Spleen (tissue), 11 donors: Measurements from ENCODE around the gene RIMS4. TPM values are rescaled to one million over a fixed set of nuclear protein-coding genes. Genes with fewer than 3 reads are reported as not detected.

Experiments
- DNase-seq: peaks from one replicate; pipeline ENCODE4 v3.0.0-alpha.2; 2020
- H3K27ac ChIP-seq, 8 donors: fragments of 200-600 bp; sonication (generic) in 7 of 8; 1 replicate in 4 of 8; 2 replicates in 4 of 8; pipeline versions ENCODE4 v1.5.0 to v1.8.0; 2016 to 2021; ENCODE audit warnings: inconsistent platforms in 4 of 8, mild to moderate bottlenecking in 4 of 8, moderate library complexity in 1 of 8
- H3K27me3 ChIP-seq, 7 donors: fragments of 200-600 bp; sonication (generic) in 6 of 7; replicated peaks in 1 of 7; 1 replicate in 4 of 7; 2 replicates in 3 of 7; pipeline versions ENCODE4 v1.5.0 to v1.8.0; 2016 to 2021; ENCODE audit warnings: inconsistent platforms in 3 of 7, mild to moderate bottlenecking in 1 of 7
- H3K36me3 ChIP-seq, 6 donors: fragments of 200-600 bp; sonication (generic) in 5 of 6; 1 replicate in 4 of 6; 2 replicates in 2 of 6; pipeline versions ENCODE4 v1.5.0 to v1.8.0; 2016 to 2021; ENCODE audit warnings: inconsistent platforms in 2 of 6
- H3K4me1 ChIP-seq, 6 donors: fragments of 200-600 bp; sonication (generic) in 5 of 6; 1 replicate in 3 of 6; 2 replicates in 3 of 6; pipeline versions ENCODE4 v1.5.0 to v1.8.0; 2016 to 2021; ENCODE audit warnings: inconsistent platforms in 3 of 6
- H3K4me3 ChIP-seq, 8 donors: fragments of 200-600 bp; sonication (generic) in 7 of 8; 1 replicate in 4 of 8; 2 replicates in 4 of 8; pipeline versions ENCODE4 v1.5.0 to v1.8.0; 2016 to 2021; ENCODE audit warnings: inconsistent platforms in 4 of 8, mild to moderate bottlenecking in 4 of 8, moderate library complexity in 2 of 8
- H3K9me3 ChIP-seq, 8 donors: fragments of 200-600 bp; sonication (generic) in 7 of 8; 1 replicate in 4 of 8; 2 replicates in 4 of 8; pipeline versions ENCODE4 v1.5.0 to v1.8.0; 2016 to 2021; ENCODE audit warnings: inconsistent platforms in 4 of 8
- POLR2A ChIP-seq, 3 donors: fragments of 450-650 bp; IDR thresholded peaks; one replicate each; pipeline ENCODE4 v1.5.1; 2017; ENCODE audit warnings: antibody characterized with exemption in 3 of 3, mild to moderate bottlenecking in 1 of 3
- POLR2AphosphoS5 ChIP-seq, 3 donors: sonication (generic); formaldehyde crosslinking; IDR thresholded peaks; one replicate each; pipeline ENCODE4 v1.5.1; 2017; ENCODE audit warnings: antibody characterized with exemption in 3 of 3
- WGBS, 5 donors: extraction: QIAGEN DNeasy Blood & Tissue Kit in 3 of 5; methylation state at CpG; one replicate each; pipeline versions ENCODE4 v1.1.5 to v1.1.7; 2013 to 2018; 5-methylcytosine and 5-hydroxymethylcytosine counted together
- intact Hi-C: fragments of 100-400 bp; cut with DNase I; formaldehyde crosslinking; loops from one replicate; pipeline ENCODE4 v1.15.0; 2023; ENCODE audit warnings: low total_unique reads
- polyA plus RNA-seq, 3 donors: library from polyadenylated mRNA; stranded (reverse); fragments of 200-250 nt; gene quantifications; one replicate each; pipeline ENCODE4 v1.2.1, GENCODE V29; 2013
- total RNA-seq, 7 donors: library from RNA; depleted of rRNA in 3 of 7; stranded (reverse); fragments of >200 nt in 3 of 7; fragmentation: NEBNext Ultra II Directional in 4 of 7; extraction: Animal tissue kit (Norgen Biotek cat#: 25700) in 4 of 7; gene quantifications; one replicate each; pipeline versions ENCODE4 v1.1.0 to v1.2.1, GENCODE V29; 2016 to 2021
- TF ChIP-seq, protein P1 (sequence below), 11 experiments: fragments of 200-600 bp in 7 of 11; fragments of 450-650 bp in 4 of 11; sonication (generic) in 4 of 11; IDR thresholded peaks in 8 of 11; conservative IDR thresholded peaks in 3 of 11; 1 replicate in 7 of 11; 2 replicates in 4 of 11; pipeline versions ENCODE4 v1.4.0 to v1.8.0; 2016 to 2021; ENCODE audit warnings: antibody characterized with exemption in 11 of 11, inconsistent platforms in 4 of 11, mild to moderate bottlenecking in 1 of 11
- donor health status: healthy with polysubstance abuse.
- donor health status: DM: no; HTN: no; CAD: no; lungs with moderate emphysema.
- donor health status: DM: no; HTN: no; CAD: no.
- donor health status: Bipolar disorder and iron deficiency.
- donor health status: healthy.
- donor health status: DM: no; HTN: no; CAD: no.
- donor health status: DM: yes; HTN: yes; CAD: no.

RIMS4 gene
- total and polyA plus RNA-seq, 10 donors: under 0.01 to 0.02 TPM; not detected in 8

GRCh38 chr20:44704551-44704971, 105.8 kb downstream of the RIMS4 start:
- no peak overlapping the region for H3K27ac ChIP-seq
- WGBS, 5 donors: 49 to 78% (median 59%) methylated on average over 2 to 4 of the region's 4 CpGs
- TF ChIP-seq POLR2AphosphoS5 (IDR thresholded peaks at IDR 0.05): no peak
- TF ChIP-seq, protein P1, sequence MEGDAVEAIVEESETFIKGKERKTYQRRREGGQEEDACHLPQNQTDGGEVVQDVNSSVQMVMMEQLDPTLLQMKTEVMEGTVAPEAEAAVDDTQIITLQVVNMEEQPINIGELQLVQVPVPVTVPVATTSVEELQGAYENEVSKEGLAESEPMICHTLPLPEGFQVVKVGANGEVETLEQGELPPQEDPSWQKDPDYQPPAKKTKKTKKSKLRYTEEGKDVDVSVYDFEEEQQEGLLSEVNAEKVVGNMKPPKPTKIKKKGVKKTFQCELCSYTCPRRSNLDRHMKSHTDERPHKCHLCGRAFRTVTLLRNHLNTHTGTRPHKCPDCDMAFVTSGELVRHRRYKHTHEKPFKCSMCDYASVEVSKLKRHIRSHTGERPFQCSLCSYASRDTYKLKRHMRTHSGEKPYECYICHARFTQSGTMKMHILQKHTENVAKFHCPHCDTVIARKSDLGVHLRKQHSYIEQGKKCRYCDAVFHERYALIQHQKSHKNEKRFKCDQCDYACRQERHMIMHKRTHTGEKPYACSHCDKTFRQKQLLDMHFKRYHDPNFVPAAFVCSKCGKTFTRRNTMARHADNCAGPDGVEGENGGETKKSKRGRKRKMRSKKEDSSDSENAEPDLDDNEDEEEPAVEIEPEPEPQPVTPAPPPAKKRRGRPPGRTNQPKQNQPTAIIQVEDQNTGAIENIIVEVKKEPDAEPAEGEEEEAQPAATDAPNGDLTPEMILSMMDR (IDR thresholded peaks at IDR 0.05 in 8 of 11, conservative IDR thresholded peaks at IDR 0.05 in 3 of 11): no peak
- no peak for TF ChIP-seq POLR2A (IDR thresholded peaks at IDR 0.05)

GRCh38 chr20:44703956-44704488, 106.3 kb downstream of the RIMS4 start:
- Histone ChIP-seq H3K9me3 (no peaks in the 10 kb centered on the region), H3K4me1 (peaks cover 3 to 30% (median 14%) of the 10 kb centered on the region in 6 donors), H3K36me3 (no peaks in the 10 kb centered on the region), H3K4me3 (no peak overlapping the region), H3K27me3 (peaks cover 0 to 7% (median 0%) of the 10 kb centered on the region in 7 donors), H3K27ac (no peak overlapping the region)
- 80 to 97% (median 87%) methylated on average over 9 of the region's 9 CpGs for WGBS, 5 donors
- no peak for DNase-seq
- intact Hi-C loops: no loop called here
- TF ChIP-seq POLR2A (IDR thresholded peaks at IDR 0.05): no peak
- TF ChIP-seq, protein P1 (IDR thresholded peaks at IDR 0.05 in 8 of 11, conservative IDR thresholded peaks at IDR 0.05 in 3 of 11): no peak
- TF ChIP-seq POLR2AphosphoS5 (IDR thresholded peaks at IDR 0.05): no peak

More at GRCh38 chr20:44704551-44704971, 105.8 kb downstream of the RIMS4 start:
- Histone ChIP-seq H3K27me3 (peaks cover 0 to 7% (median 0%) of the 10 kb centered on the region in 7 donors), H3K9me3 (no peaks in the 10 kb centered on the region), H3K4me3 (no peak overlapping the region), H3K4me1 (peaks cover 3 to 30% (median 14%) of the 10 kb centered on the region in 6 donors), H3K36me3 (no peaks in the 10 kb centered on the region)
- no peak for DNase-seq
- intact Hi-C loops: no loop called here

DNA sequence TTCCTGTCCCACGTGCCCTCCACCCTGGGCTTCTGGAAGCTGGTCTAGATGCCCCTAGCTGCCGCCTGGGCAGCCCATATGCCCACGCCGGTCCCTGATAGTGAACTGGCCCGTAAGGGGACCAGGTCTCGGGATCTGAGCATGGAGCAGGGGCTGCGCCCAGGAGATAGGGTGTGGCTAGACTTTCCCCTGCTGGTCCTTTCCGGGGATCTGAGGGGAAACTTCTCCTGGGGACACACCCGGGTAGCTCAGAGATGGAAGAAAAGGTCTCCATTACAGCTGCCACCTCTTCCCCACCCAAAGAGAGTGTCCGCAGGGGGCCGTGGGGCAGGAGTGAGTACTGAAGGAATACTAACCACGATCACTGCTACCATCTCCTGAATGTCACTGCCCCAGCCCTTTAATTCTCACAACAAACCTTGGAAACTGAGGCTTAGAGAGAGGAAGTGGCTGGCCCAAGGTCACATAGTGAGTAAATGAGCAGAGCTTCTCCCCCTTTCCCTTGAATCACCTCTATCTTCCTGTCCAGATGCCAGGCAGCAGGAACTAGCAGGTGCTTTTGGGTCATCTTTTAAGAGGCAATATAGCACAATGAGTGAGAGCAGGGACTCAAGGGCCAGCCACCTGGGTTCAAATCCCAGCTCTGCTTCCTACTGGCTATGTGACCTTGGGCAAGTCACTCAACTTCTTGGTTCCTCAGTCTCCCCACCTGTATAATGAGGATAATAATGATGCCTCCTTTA, 107.0 kb downstream of the RIMS4 start:
- 57 to 66% (median 65%) methylated on average over 11 to 12 of the region's 12 CpGs for WGBS, 5 donors
- H3K4me1 ChIP-seq: peaks cover 3 to 30% (median 14%) of the 10 kb centered on the region in 6 donors
- no peak overlapping the region for H3K4me3 ChIP-seq
- peaks cover 0 to 7% (median 0%) of the 10 kb centered on the region in 7 donors for H3K27me3 ChIP-seq
- TF ChIP-seq, protein P1 (IDR thresholded peaks at IDR 0.05 in 8 of 11, conservative IDR thresholded peaks at IDR 0.05 in 3 of 11): no peak
- TF ChIP-seq POLR2A (IDR thresholded peaks at IDR 0.05) (no peak), POLR2AphosphoS5 (IDR thresholded peaks at IDR 0.05) (no peak)
- H3K27ac ChIP-seq: peak overlapping the region in 6 of 8 donors; percentile 26 to 65 (median 49)
- H3K36me3 ChIP-seq: no peaks in the 10 kb centered on the region
- no peaks in the 10 kb centered on the region for H3K9me3 ChIP-seq
- intact Hi-C loops: no loop called here
- DNase-seq: no peak

DNA sequence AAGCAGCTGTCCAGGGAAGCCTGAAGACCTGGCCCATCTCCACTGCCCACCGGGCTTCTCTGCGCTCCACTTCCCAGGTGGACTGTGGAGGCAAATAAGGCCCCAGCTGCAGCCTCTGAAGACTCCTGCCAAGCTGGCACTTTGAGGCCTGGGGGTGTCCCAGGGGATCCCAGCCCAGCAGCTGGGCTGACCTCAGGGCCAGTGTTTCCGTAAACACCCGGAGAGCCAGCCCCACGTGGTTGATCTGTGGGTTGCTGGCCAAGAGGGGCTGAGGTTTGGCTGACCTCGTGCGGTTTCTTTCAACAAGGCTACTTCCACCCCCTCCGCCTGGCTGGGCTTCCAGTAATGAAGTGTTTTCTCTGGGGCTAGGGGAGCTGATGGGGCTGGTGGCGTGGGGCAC, 107.6 kb downstream of the RIMS4 start:
- intact Hi-C loops: no loop called here
- DNase-seq: peak; percentile 85

More for the DNA sequence above, 107.6 kb downstream of the RIMS4 start:
- H3K4me3 ChIP-seq: no peak overlapping the region
- TF ChIP-seq, protein P1 (IDR thresholded peaks at IDR 0.05 in 8 of 11, conservative IDR thresholded peaks at IDR 0.05 in 3 of 11): no peak
- TF ChIP-seq POLR2AphosphoS5 (IDR thresholded peaks at IDR 0.05): peak; percentile 60 to 77 (median 70)
- H3K27ac ChIP-seq: peak overlapping the region in 5 of 8 donors; percentile 26 to 65 (median 46)
- H3K9me3 ChIP-seq: no peaks in the 10 kb centered on the region
- WGBS, 5 donors: 13 to 30% (median 19%) methylated on average over 7 to 9 of the region's 9 CpGs
- H3K27me3 ChIP-seq: peaks cover 0 to 7% (median 0%) of the 10 kb centered on the region in 7 donors
- H3K4me1 ChIP-seq: peaks cover 3 to 30% (median 14%) of the 10 kb centered on the region in 6 donors
- no peaks in the 10 kb centered on the region for H3K36me3 ChIP-seq
